Nephron progenitor cell (in vitro differentiated cells): Measurements from ENCODE around the gene FLNA.

Experiments
- DNase-seq: peaks from one replicate; pipeline ENCODE4 v3.0.0; 2021
- H3K27ac Mint-ChIP-seq: 2 replicates; pipeline ENCODE4 v1.8.0; 2021; ENCODE audit warnings: mild to moderate bottlenecking, moderate library complexity, mixed read lengths
- H3K27me3 Mint-ChIP-seq: 2 replicates; pipeline ENCODE4 v1.8.0; 2021; ENCODE audit warnings: mild to moderate bottlenecking, low read depth, mixed read lengths; ENCODE audit not compliant: poor library complexity
- H3K36me3 Mint-ChIP-seq: 2 replicates; pipeline ENCODE4 v1.8.0; 2021; ENCODE audit warnings: low read depth, mixed read lengths
- H3K4me1 Mint-ChIP-seq: 2 replicates; pipeline ENCODE4 v1.8.0; 2021; ENCODE audit warnings: mixed read lengths
- H3K4me3 Mint-ChIP-seq: 2 replicates; pipeline ENCODE4 v1.8.0; 2021; ENCODE audit warnings: mild to moderate bottlenecking, moderate library complexity, mixed read lengths
- H3K9me3 Mint-ChIP-seq: 2 replicates; pipeline ENCODE4 v1.8.0; 2021; ENCODE audit warnings: mild to moderate bottlenecking, moderate library complexity, mixed read lengths
- TF ChIP-seq, protein P1 (sequence below): fragments of 200-600 bp; sonication (generic); IDR thresholded peaks from 2 replicates; pipeline ENCODE4 v1.5.0; 2021; ENCODE audit warnings: antibody characterized with exemption

FLNA gene

DNA sequence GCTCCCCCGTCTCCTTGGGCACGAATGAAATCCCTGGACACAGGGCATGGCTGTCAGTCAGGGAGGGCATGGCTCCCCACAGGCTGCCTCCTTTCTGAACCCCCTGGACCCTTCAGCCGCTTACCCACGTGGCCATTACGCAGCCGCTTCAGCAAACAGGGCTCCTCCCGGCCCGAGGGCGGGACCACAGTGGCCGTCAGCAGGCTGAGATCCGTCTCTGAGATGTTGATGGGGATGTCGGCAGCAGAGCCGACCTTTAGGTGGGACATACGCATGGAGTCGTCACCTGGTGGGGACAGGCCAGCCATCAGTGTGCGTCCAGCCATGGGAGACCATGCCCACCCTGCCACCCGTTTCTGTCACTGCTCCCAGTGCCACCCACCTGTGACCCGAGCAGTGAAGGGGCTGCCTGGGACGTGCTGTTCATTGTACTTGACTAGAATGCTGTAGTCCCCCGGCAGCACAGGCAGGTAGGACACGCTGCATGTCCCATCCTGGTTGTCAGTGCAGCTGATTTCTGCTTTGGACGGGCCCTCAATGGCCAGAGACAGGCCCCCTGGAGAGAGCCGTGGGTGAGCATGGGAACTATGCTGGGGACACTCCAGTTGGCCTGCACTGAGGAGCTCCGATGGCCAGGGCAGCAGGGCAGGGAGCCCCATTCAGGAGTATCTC is 21.1 kb downstream of the FLNA start:
- Mint-ChIP-seq H3K27ac (no peak overlapping the region), H3K4me1 (no peaks in the 10 kb centered on the region), H3K9me3 (peaks cover 16% of the 10 kb centered on the region), H3K4me3 (no peak overlapping the region), H3K27me3 (no peaks in the 10 kb centered on the region), H3K36me3 (peaks cover 9% of the 10 kb centered on the region)
- TF ChIP-seq, protein P1, sequence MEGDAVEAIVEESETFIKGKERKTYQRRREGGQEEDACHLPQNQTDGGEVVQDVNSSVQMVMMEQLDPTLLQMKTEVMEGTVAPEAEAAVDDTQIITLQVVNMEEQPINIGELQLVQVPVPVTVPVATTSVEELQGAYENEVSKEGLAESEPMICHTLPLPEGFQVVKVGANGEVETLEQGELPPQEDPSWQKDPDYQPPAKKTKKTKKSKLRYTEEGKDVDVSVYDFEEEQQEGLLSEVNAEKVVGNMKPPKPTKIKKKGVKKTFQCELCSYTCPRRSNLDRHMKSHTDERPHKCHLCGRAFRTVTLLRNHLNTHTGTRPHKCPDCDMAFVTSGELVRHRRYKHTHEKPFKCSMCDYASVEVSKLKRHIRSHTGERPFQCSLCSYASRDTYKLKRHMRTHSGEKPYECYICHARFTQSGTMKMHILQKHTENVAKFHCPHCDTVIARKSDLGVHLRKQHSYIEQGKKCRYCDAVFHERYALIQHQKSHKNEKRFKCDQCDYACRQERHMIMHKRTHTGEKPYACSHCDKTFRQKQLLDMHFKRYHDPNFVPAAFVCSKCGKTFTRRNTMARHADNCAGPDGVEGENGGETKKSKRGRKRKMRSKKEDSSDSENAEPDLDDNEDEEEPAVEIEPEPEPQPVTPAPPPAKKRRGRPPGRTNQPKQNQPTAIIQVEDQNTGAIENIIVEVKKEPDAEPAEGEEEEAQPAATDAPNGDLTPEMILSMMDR = no peak
- no peak for DNase-seq

DNA sequence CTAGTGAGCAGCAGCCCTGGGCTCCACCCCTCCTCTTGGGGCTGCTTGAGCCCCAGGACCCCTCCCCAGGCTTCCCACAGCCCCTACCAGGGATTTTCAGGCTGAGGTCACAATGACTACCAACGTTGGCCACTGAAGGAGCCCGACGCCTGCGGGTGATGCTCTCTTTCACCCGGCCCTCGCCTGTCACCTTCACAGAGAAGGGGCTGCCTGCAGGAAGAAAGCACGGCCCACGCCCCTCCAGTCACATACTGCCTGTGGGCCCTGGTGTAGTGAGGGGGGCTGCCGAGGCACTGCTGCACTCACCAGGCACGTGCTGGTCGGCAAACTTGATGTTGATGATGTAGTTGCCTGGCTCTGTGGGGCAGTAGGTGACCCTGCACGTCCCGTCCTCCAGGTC is 22.0 kb downstream of the FLNA start:
- Mint-ChIP-seq H3K36me3 (peaks cover 12% of the 10 kb centered on the region), H3K4me1 (peaks cover under 1% of the 10 kb centered on the region), H3K27ac (no peak overlapping the region), H3K9me3 (peaks cover 16% of the 10 kb centered on the region), H3K4me3 (no peak overlapping the region), H3K27me3 (no peaks in the 10 kb centered on the region)
- TF ChIP-seq, protein P1 = no peak
- DNase-seq = no peak

DNA sequence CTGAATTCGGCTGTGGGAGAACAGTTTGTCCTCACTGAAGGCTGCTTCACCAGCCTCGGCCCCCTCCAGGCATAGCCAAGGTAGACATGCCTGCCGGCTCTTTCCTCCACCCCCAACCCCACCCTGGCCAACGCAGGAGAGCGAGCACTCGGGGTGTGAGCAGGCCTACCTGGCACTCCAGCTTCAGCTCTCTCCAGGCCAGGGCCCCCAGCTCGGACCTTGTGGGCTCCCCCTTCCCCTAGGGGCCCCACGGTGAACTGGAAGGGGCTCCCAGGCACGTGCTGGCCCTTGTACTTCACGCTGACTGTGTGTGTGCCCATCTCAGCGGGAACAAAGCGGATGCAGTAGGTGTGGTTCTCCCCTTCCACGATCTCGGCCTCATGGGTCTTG is 22.4 kb downstream of the FLNA start:
- H3K4me1 Mint-ChIP-seq = peaks cover 5% of the 10 kb centered on the region
- H3K9me3 Mint-ChIP-seq = peaks cover 19% of the 10 kb centered on the region
- peaks cover 12% of the 10 kb centered on the region for H3K36me3 Mint-ChIP-seq
- H3K27me3 Mint-ChIP-seq = no peaks in the 10 kb centered on the region
- H3K4me3 Mint-ChIP-seq = no peak overlapping the region
- DNase-seq = no peak
- TF ChIP-seq, protein P1 = no peak
- H3K27ac Mint-ChIP-seq = no peak overlapping the region

DNA sequence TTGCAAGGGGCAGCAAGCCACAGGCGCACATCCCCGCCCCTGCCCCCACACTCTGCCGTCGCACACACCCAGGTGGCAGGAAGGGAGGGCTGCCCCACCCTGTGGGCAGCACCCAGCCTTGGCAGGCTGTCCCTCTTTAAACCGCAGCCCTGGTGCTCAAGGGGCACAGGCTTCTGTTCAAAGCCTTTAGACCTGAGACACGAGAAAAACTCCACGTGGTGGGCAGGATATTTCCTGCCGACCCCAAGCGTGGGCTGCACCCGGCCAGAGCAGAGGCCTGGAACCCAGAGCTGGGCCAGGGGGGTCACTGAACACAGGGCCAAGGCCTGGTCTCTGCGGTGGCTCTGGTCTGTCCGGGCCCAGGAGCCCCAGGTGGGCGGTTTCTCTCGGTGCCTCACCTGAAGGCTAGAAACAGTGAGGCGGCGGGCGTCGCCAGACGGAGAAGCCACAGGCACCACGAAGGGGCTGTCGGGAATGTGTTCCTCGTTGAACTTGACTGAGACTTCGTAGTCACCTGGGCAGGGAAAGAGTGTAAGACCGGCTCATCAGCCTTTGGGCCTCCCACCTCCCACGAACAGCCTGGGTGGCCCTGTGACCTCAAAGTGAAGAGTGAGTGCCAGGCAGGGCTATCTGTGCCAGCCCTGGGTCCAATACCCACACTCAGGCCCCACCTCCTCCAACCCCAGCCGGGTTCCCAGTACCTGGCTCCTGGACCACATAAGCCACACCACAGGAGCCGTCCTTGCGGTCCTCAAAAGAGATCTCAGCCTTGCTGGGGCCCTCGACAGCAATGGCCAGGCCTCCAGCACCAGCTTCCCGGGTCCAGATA is 23.0 kb downstream of the FLNA start:
- no peak overlapping the region for H3K27ac Mint-ChIP-seq
- H3K27me3 Mint-ChIP-seq = no peaks in the 10 kb centered on the region
- DNase-seq = no peak
- H3K4me1 Mint-ChIP-seq = peaks cover 5% of the 10 kb centered on the region
- no peak overlapping the region for H3K4me3 Mint-ChIP-seq
- TF ChIP-seq, protein P1 = no peak
- H3K36me3 Mint-ChIP-seq = peaks cover 12% of the 10 kb centered on the region
- H3K9me3 Mint-ChIP-seq = peaks cover 19% of the 10 kb centered on the region

DNA sequence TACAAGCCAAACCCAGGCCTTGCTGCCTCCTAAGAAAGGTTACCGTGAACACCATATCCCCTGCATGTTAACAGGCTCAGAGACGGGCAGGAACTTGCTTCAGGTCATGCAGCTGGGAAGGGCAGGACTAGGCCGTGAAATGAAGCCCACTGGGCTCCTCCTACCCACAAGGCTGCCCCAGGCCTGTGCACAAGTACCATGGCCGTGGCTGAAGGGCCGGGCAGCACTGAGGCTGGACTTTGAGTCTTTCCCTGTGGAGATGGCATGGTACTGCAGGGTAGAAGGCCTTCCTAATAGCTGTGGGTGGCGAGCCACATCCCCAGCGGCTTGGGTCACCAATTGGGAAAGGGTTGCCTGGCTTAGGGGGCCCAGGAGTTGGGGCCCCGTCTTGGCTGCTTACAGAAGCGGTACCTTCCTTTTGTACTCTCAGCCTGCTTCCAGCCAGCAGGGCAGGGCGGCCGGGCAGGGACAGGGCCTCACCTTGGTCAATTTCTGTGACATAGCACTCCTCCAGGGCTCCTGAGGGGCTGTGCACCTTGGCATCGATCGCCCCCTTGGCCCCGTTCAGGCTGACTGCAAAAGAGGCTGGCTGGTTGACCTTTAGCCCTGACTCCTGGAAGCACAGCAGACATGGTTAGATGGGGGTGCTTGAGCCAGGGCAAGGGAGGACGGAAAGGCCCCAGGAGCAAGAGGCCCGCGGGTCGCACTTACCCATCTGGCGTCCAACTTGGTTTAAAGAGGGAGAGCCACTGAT is 23.8 kb downstream of the FLNA start:
- TF ChIP-seq, protein P1 = no peak
- no peaks in the 10 kb centered on the region for H3K27me3 Mint-ChIP-seq
- peaks cover 12% of the 10 kb centered on the region for H3K36me3 Mint-ChIP-seq
- no peak overlapping the region for H3K4me3 Mint-ChIP-seq
- DNase-seq = no peak
- H3K4me1 Mint-ChIP-seq = peaks cover 5% of the 10 kb centered on the region
- H3K27ac Mint-ChIP-seq = no peak overlapping the region
- H3K9me3 Mint-ChIP-seq = peaks cover 15% of the 10 kb centered on the region
